Mucosa of rectum (tissue), 2 donors: ENCODE data around the gene TRAF3.
A peak's percentile ranks its signal among the peaks of the same experiment; 100 is the strongest.
"Not testable (repeated sequence)": the region's sequence is repeated elsewhere in the genome, so short reads cannot be mapped to it uniquely, and the experiment has no call there.

Experiments
- H3K27ac ChIP-seq, 2 donors: one replicate each; pipeline ENCODE4 v1.7.0; 2013; ENCODE audit warnings: inconsistent platforms in 2 of 2, low read depth in 2 of 2, low read length in 2 of 2
- H3K27me3 ChIP-seq, 2 donors: one replicate each; pipeline ENCODE4 v1.7.0; 2013; ENCODE audit warnings: low read length in 2 of 2; ENCODE audit not compliant: control insufficient read depth in 2 of 2, insufficient read depth in 2 of 2
- H3K36me3 ChIP-seq, 2 donors: one replicate each; pipeline ENCODE4 v1.7.0; 2013; ENCODE audit warnings: low read length in 2 of 2; ENCODE audit not compliant: control insufficient read depth in 2 of 2, insufficient read depth in 2 of 2
- H3K4me1 ChIP-seq, 2 donors: one replicate each; pipeline ENCODE4 v1.7.0; 2013; ENCODE audit warnings: low read length in 2 of 2, mild to moderate bottlenecking in 1 of 2; ENCODE audit not compliant: control insufficient read depth in 2 of 2, insufficient read depth in 2 of 2
- H3K4me3 ChIP-seq, 2 donors: one replicate each; pipeline ENCODE4 v1.7.0; 2013; ENCODE audit warnings: low read length in 2 of 2
- H3K9ac ChIP-seq, 2 donors: one replicate each; pipeline ENCODE4 v1.7.0; 2013; ENCODE audit warnings: low read length in 2 of 2, low read depth in 1 of 2, mild to moderate bottlenecking in 1 of 2
- H3K9me3 ChIP-seq, 2 donors: one replicate each; pipeline ENCODE4 v1.7.0; 2013; ENCODE audit warnings: low read length in 2 of 2; ENCODE audit not compliant: control insufficient read depth in 2 of 2
- donor health status: healthy.
- donor health status: Normal muscosa, but diverticular disease.

The TRAF3 gene

GRCh38 chr14:102920273-102920997 is 143.2 kb downstream of the TRAF3 start:
- Histone ChIP-seq H3K9me3 (no peaks in the 10 kb centered on the region), H3K4me3 (no peak overlapping the region), H3K9ac (no peak overlapping the region), H3K27me3 (peaks cover 3 to 5% of the 10 kb centered on the region in 2 donors), H3K27ac (no peak overlapping the region), H3K4me1 (peaks cover 21 to 26% of the 10 kb centered on the region in 2 donors), H3K36me3 (no peaks in the 10 kb centered on the region)

DNA sequence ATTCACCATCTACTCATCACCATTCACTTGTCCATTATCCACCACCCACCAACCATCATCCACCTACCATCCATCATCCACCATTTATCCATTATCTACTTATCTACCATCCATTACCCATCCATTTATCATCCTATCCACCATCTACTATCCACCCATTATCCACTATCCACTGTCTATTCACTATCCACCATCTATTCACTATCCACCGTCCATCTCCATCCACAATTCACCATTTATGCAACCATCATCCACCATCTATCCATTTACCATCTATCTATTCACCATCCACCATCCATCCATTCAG is 143.7 kb downstream of the TRAF3 start:
- H3K27me3 ChIP-seq: peaks cover 3 to 5% of the 10 kb centered on the region in 2 donors
- H3K4me3 ChIP-seq: no peak overlapping the region
- peaks cover 21 to 26% of the 10 kb centered on the region in 2 donors for H3K4me1 ChIP-seq
- H3K36me3 ChIP-seq: no peaks in the 10 kb centered on the region
- no peaks in the 10 kb centered on the region for H3K9me3 ChIP-seq
- no peak overlapping the region for H3K9ac ChIP-seq
- H3K27ac ChIP-seq: no peak overlapping the region

GRCh38 chr14:102922490-102923200 is 145.4 kb downstream of the TRAF3 start, which contains the start of gene AMN:
TSS of gene AMN (plus strand) at chr14:102922663. CDS start at chr14:102922689, 26 bp downstream.
- Histone ChIP-seq H3K36me3 (no peaks in the 10 kb centered on the region), H3K27me3 (peaks cover 3 to 5% of the 10 kb centered on the region in 2 donors), H3K9me3 (no peaks in the 10 kb centered on the region), H3K4me3 (peak within 1 kb of the TSS; percentile 63 to 76), H3K9ac (peak within 1 kb of the TSS; percentile 70 to 95), H3K27ac (peak within 1 kb of the TSS; percentile 88 to 94), H3K4me1 (peaks cover 21 to 32% of the 10 kb centered on the region in 2 donors)

- Histone ChIP-seq H3K27ac (peak overlapping the region; percentile 88 to 94), H3K4me3 (peak overlapping the region; percentile 63 to 76), H3K4me1 (peaks cover 25 to 32% of the 10 kb centered on the region in 2 donors), H3K36me3 (no peaks in the 10 kb centered on the region), H3K27me3 (peaks cover 3 to 5% of the 10 kb centered on the region in 2 donors), H3K9ac (peak overlapping the region; percentile 70 to 95), H3K9me3 (no peaks in the 10 kb centered on the region)
These were observed 146.1 kb downstream of the TRAF3 start for GRCh38 chr14:102923201-102923924.

GRCh38 chr14:102923925-102924486 is 146.8 kb downstream of the TRAF3 start:
- Histone ChIP-seq H3K27ac (peak overlapping the region; percentile 88 to 94), H3K9ac (peak overlapping the region; percentile 70 to 95), H3K36me3 (no peaks in the 10 kb centered on the region), H3K4me3 (peak overlapping the region; percentile 63 to 76), H3K9me3 (no peaks in the 10 kb centered on the region), H3K4me1 (peaks cover 30 to 38% of the 10 kb centered on the region in 2 donors), H3K27me3 (peaks cover 3 to 5% of the 10 kb centered on the region in 2 donors)

GRCh38 chr14:102924632-102925588 is 147.7 kb downstream of the TRAF3 start:
- H3K9ac ChIP-seq: peak overlapping the region; percentile 8 to 95
- peaks cover 3 to 8% of the 10 kb centered on the region in 2 donors for H3K27me3 ChIP-seq
- peaks cover 38 to 44% of the 10 kb centered on the region in 2 donors for H3K4me1 ChIP-seq
- no peak overlapping the region for H3K4me3 ChIP-seq
- no peaks in the 10 kb centered on the region for H3K36me3 ChIP-seq
- H3K9me3 ChIP-seq: no peaks in the 10 kb centered on the region
- peak overlapping the region in 1 of 2 donors; percentile 94 for H3K27ac ChIP-seq

DNA sequence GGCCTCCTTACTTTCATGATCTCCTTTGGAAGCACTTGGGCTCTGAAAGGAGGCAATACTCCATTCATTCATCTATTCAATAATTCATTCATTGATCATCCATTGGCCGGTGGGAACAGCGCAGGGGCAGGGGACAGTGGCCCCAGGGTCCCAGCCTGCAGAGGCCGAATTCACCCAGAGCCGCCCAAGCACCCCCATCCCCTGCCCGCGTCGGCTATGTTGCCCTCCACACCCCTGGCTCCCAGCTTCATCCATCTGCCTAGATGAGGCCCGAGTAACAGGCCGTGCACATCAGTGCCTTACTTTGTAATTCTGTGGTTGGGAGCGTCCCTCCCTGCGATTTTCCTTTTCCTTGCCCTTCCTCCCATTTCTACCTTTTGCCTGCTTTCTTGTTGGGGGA is 148.4 kb downstream of the TRAF3 start:
- no peaks in the 10 kb centered on the region for H3K36me3 ChIP-seq
- no peak overlapping the region for H3K4me3 ChIP-seq
- H3K27ac ChIP-seq: no peak overlapping the region
- H3K9me3 ChIP-seq: no peaks in the 10 kb centered on the region
- peak overlapping the region in 1 of 2 donors; percentile 48 for H3K9ac ChIP-seq
- peaks cover 38 to 44% of the 10 kb centered on the region in 2 donors for H3K4me1 ChIP-seq
- peaks cover 3 to 8% of the 10 kb centered on the region in 2 donors for H3K27me3 ChIP-seq

DNA sequence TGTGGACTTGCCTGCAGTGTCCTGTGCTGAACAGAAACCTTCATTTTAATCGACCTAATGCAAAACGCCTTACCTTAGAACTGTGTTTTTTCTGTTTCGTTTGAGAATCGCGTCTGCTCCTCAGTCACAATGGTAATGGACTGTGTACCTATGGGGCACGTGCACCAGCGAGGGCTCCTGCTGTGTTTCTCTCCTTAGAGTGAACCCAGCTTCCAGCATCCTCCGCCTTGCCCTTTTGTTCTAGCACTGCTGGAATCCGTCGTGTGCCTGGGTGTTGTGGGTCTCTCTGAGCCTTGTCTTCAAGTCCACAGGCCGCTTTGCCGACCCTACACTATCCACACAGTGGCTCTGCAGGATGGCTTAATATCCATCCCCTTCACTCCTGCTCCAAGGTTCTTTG is 148.9 kb downstream of the TRAF3 start:
- no peaks in the 10 kb centered on the region for H3K36me3 ChIP-seq
- peaks cover 3 to 8% of the 10 kb centered on the region in 2 donors for H3K27me3 ChIP-seq
- H3K27ac ChIP-seq: no peak overlapping the region
- H3K4me3 ChIP-seq: no peak overlapping the region
- peaks cover 38 to 44% of the 10 kb centered on the region in 2 donors for H3K4me1 ChIP-seq
- peak overlapping the region in 1 of 2 donors; percentile 48 for H3K9ac ChIP-seq
- H3K9me3 ChIP-seq: no peaks in the 10 kb centered on the region

- H3K27me3 ChIP-seq, H3K4me3 ChIP-seq, H3K36me3 ChIP-seq, H3K9me3 ChIP-seq: not testable (repeated sequence)
- H3K4me1 ChIP-seq: peaks cover 38 to 44% of the 10 kb centered on the region in 2 donors
- peak overlapping the region in 1 of 2 donors; percentile 54 for H3K9ac ChIP-seq
- H3K27ac ChIP-seq: peak overlapping the region; percentile 97 to 99
These were observed 149.6 kb downstream of the TRAF3 start for GRCh38 chr14:102926840-102927239.
